HG02870 (cell line): ENCODE data around the gene PSMD12.
"Not testable (repeated sequence)": the region's sequence is repeated elsewhere in the genome, so short reads cannot be mapped to it uniquely, and the experiment has no call there.

Experiments used
- ATAC-seq: cut with Tn5 transposase; IDR thresholded peaks from one replicate; pipeline ENCODE4 v1.9.1; 2021; ENCODE audit warnings: mild to moderate bottlenecking, moderate library complexity; ENCODE audit not compliant: unreplicated experiment

Gene PSMD12

GRCh38 chr17:67359960-67360791 is 6.2 kb downstream of the PSMD12 start:
- ATAC-seq = no peak

DNA sequence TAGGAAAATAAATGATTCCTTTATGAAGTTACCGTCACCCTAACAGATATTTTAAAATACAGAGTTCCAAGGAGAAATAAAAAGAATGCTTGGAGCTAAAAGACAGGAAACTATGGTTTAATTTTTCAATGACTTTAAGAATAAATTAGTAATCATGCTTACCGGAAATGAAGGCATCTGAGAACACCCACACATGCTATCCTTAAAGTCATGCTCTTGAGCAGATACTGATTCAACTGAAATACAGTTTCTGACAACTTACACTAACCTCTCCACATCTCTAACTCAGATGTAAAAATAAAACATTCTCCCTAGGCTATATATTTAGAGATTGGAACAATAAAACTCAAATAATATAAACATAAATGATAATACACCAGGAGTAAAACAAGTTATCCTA is 7.8 kb downstream of the PSMD12 start:
- no peak for ATAC-seq

DNA sequence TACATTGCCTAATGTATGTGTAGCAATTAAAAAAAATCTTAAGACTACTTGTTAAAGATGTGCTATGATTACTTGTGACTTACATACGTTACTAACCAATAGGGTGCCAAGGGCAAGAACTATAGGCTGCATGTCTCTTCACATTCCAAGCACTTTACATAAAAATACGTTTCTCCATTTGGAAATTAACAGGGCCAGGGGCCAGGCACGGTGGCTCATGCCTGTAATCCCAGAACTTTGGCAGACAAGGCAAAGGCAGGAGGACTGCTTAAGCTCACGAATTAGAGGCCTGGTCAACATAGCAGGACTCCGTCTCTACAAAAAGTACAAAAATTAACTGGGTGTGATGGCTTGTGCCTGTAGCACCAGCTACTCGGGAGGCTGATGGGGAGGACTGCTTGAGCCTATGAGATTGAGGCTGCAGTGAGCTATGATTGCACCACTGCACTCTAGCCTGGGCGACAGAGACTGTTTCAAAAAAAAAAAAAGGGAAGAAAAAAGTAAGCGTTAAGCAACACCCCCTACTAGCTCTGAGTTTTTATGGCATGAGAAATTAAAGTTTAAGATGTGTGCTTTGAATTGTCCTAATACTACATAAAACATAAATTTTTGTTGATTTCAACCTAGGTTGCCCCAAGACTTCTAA is 12.3 kb downstream of the PSMD12 start:
- ATAC-seq = no peak

- no peak for ATAC-seq
Observed at GRCh38 chr17:67353161-67353560, 13.2 kb downstream of the PSMD12 start.

DNA sequence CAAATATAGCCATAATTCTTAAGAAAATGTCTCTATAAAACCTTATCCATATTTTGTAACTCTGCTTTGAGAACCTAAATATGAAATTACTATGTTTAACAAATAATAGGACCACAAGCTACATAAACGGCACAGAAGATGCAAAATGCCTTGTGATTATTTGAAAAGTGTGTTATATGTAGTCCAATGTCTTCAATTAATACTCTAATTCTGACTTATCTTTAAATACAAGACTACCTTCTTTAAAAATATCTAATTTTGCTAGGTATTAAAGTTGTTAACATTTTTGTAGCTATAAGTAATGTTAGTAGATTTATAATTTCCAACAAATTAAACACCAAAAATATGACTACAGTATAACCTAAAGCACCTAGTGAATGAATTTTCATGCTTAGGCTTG is 17.0 kb downstream of the PSMD12 start:
- ATAC-seq = no peak

- ATAC-seq = no peak
Observed at GRCh38 chr17:67347826-67348225, 18.6 kb downstream of the PSMD12 start.

DNA sequence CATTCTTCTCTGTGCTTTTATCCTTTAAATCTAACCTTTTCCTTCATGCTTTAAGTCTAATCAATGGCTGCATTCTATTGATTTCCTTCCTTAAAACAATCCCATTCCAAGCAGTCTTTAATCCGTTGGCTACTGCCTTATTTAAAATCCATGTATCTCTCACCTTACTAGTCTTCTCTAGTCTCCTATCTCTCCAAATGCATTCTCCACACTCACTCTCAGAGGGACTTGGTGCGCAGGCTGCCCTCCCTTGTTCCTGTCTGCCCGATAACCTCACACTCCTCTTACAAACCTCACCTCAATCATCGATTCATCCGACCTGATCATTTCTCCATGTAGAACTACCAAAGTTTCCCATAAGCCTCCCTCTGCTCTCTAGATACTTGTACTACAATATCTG is 23.1 kb downstream of the PSMD12 start:
- no peak for ATAC-seq

DNA sequence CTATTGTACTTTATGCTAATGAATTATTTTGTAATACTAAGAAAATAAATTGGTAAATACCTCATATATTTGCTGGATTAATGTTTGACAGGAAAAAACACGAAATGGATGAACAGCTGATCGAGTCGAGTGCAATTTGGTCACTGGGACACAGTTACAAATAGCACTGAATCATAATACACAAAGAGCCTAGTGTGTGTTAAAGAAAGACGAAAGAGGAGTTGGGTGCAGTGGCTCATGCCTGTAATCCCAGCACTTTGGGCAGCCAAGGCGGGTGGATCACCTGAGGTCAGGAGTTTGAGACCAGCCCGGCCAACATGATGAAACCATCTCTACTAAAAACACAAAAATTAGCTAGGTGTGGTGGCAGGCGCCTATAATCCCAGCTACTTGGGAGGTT is 28.0 kb downstream of the PSMD12 start:
- not testable (repeated sequence) for ATAC-seq

DNA sequence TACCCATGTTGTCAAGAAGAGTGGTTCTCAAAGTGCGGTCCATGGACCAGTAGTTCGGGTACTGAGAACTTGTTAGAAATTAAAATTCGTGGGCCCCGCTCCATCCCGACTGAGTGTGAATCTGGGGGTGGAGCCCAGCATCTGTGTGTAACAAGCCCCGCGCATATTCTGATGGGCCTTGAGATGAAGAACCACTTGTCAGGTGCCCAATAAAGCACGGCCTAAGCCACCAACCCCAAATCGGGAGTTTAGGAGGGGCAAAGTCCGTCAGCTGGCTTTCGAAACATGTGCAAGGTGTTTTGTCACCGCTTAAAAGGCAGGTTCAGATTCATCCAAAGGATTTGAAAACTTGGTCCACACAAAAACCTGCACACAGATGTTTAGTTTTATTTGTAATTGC is 29.5 kb downstream of the PSMD12 start:
- no peak for ATAC-seq

GRCh38 chr17:67335245-67335835 is 31.0 kb downstream of the PSMD12 start:
- no peak for ATAC-seq

- ATAC-seq = not testable (repeated sequence)
Observed at GRCh38 chr17:67332162-67332508, 34.2 kb downstream of the PSMD12 start.

- not testable (repeated sequence) for ATAC-seq
Observed at GRCh38 chr17:67331381-67332161, 34.8 kb downstream of the PSMD12 start.

- ATAC-seq = no peak
Observed at GRCh38 chr17:67328026-67328425, 38.4 kb downstream of the PSMD12 start.

DNA sequence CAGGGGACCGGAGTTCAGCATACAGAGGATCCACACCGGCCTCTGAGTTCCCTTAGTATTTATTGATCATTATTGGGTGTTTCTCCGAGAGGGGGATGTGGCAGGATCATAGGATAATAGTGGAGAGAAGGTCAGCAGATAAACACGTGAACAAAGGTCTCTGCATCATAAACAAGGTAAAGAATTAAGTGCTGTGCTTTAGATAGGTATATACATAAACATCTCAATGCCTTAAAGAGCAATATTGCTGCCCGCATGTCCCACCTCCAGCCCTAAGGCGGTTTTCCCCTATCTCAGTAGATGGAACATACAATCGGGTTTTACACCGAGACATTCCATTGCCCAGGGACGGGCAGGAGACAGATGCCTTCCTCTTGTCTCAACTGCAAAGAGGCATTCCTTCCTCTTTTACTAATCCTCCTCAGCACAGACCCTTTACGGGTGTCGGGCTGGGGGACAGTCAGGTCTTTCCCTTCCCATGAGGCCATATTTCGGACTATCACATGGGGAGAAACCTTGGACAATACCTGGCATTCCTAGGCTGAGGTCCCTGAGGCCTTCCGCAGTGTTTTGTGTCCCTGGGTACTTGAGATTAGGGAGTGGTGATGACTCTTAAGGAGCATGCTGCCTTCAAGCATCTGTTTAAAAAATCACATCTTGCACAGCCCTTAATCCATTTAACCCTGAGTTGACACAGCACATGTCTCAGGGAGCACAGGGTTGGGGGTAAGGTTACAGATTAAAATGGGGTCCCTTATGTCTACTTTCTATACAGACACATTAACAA is 39.2 kb downstream of the PSMD12 start:
- not testable (repeated sequence) for ATAC-seq

DNA sequence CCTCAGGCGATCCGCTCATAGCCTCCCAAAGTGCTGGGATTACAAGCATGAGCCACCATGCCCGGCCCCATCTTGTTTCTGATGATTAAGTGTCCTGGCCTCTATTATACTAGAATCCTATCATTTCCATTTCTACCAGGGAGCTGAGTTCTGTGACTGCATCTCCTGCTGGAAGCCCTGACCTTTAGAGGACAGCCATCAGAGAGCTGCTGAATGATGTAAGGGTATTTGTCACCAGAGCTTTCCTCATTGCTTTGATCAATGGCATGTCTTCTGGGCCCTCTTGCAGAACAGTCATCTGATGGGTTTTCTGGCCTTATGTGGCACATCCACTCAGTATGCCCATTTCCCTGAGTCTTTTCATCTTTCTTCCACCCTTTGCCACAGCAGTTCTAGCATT is 39.9 kb downstream of the PSMD12 start:
- ATAC-seq = no peak

DNA sequence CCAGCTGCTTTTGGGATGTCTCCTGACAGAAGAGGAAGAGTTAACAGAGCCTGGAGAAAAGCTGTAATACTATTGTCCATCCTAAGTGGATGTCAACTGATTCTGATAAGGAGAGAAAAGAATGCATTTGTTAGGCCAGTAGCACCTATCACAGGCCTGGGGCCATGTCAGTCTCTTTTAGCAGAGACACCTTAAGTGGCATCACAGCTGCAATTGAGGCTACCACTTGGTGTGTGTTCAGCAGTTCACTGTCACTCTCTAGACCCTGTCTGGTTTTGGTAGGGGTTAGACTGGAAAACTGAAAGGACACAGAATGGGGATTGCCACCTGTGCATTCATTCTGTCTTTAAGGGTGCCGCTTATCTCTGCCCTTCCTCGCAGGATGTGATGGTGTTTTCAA is 42.0 kb downstream of the PSMD12 start:
- ATAC-seq = no peak

DNA sequence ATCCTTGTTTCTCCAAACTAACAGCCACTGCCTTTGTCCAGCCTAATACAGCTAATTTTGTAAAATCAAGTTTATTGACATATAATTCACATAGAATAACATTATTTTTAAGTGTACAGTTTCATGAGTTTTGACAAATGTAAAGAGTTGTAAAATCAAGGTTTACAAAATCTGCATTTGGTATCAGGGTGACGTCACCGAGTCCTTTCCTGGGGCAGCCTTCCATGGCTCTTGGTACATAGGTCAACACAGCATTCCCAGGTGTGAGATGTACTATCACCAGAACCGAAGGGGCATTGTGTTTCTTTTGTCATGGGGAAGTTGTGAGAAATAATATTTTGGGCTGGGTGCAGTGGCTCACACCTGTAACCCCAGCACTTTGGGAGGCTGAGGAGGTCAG is 42.9 kb downstream of the PSMD12 start:
- no peak for ATAC-seq

DNA sequence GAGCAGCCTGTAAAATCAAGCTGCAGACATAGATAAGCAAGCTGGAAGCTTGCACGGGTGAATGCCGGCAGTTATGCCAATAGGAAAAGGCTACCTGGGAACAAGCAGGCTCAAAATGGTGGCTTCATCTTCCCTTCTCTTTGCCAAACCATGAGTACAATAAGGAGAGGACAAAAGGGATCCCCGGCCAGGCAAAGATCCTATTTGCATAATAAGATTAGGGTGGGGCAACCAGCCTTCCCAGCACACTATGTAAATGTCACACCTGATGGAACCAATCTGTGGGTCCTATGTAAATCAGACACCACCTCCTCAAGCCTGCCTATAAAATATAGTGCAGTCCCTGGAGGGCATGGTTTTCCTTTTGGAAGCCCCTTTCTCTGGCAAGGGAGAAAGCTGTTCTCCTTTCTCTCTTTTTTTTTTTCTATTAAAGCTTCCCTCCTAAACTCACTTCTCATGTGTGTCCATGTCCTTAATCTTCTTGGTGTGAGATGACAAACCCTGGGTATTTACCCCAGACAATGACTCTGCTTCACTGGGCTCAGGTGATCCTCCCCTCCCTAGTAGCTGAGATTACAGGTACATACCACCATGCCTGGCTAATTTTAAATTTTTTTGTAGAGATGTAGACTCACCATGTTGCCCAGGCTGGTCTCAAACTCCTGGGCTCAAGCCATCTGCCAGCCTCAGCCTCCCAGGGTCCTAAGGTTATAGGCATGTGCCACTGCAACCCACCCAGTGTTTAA is 44.2 kb downstream of the PSMD12 start:
- ATAC-seq = no peak

- ATAC-seq = not testable (repeated sequence)
Observed at GRCh38 chr17:67321486-67321885, 44.9 kb downstream of the PSMD12 start.

DNA sequence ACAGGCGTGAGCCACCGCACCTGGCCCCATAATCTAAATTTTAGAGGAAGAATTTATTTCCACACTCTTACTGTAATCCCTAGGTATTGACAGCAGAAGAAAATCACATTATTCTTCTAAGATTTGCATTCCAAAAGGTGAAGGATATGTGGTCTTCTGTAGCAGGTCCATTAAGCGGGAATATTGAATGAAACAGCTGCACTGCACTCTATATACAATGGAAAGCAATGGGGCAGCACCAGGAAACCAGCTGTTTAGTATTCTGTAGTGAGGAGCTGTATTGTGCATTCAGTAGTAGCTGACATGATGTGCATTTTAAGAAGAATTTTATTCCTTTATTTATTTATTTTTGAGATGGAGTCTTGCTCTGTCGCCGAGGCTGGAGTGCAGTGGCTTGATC is 49.6 kb downstream of the PSMD12 start:
- ATAC-seq = no peak
